Measurements from ENCODE around the gene BNIP3. TPM values are rescaled to one million over a fixed set of nuclear protein-coding genes. Genes with fewer than 3 reads are reported as not detected.
A peak's percentile ranks its signal among the peaks of the same experiment; 100 is the strongest.

BNIP3 gene
- total and polyA plus RNA-seq, 5 experiments from 2014 or later = 30.8 to 42.1 (median 37.5) TPM

DNA sequence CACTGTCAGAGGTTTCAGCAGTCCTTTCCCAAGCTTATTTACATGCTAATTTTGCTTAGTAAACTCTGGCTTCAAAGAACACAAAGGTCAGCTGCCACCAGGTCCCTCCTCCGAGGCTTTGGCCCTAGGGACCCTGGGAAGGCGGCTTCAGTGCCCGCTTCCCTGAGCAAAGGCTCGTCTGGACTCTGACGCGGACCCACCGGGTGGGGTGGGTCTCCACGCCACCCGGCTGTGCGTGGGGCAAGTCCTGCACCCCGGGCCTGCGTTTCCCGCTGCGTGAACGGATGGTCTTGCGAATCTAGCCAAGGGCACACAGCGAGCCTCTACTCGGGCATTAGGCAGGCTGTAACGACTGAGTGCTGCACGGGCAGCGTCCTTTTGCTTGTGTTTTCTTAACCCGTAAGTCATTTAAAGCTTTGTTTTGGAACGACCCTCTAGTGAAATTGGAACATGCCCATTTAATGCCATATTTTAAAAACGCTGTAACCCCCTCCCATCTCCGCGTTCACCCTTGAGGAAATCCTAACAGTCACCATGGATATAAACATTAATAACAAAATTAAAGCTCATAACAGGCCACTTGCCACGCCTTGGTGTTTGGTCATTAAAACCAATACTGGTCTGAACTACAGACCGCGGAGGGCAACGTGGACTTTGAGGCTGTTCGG, 828 bp downstream of the BNIP3 start:
- DNase-seq (peak in 1 of 10 donors; percentile 10), ATAC-seq (no peak)
- Mint-ChIP-seq H3K9me3 (no peaks in the 10 kb centered on the region), H3K27ac (peak overlapping the region; percentile 51 to 94 (median 81)), H3K36me3 (peaks cover 0 to 2% (median 0%) of the 10 kb centered on the region in 3 donors), H3K4me3 (peak overlapping the region; percentile 78 to 91 (median 87)), H3K27me3 (peaks cover 0 to 2% (median 0%) of the 10 kb centered on the region in 5 donors), H3K4me1 (peaks cover 31 to 56% (median 52%) of the 10 kb centered on the region in 4 donors)
- POLR2A ChIA-PET = interaction anchor here (0.7 to 2.9 kb wide), 7 partner anchors 8 to 80 kb away, joined by 3 to 29 read pairs (median 6); partner anchors contain the start of gene PPP2R2D

DNA sequence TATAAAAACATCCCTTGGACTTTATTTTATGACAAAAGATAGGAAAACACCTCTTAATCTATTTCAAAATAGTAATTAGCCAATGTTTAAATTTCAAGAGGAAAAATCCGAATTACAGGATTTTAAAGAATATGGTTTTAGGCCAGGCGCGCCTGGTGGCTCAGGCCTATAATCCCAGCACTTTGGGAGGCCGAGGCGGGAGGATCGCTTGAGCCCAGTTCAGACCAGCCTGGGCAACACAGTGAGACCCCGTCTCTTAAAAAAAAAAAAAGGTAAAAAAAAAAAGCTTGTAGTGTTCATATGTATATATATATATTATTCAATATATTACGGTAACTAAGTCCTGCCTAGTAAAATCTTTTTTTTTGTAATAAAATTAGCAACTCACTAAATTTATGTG, 1.4 kb downstream of the BNIP3 start:
- H3K27me3 Mint-ChIP-seq = peaks cover 0 to 2% (median 0%) of the 10 kb centered on the region in 5 donors
- no peak for ATAC-seq
- peaks cover 35 to 61% (median 58%) of the 10 kb centered on the region in 4 donors for H3K4me1 Mint-ChIP-seq
- POLR2A ChIA-PET = interaction anchor here (0.7 to 2.9 kb wide), 5 partner anchors 10 to 80 kb away, joined by 3 to 14 read pairs (median 6); partner anchors contain the start of gene PPP2R2D
- no peaks in the 10 kb centered on the region for H3K9me3 Mint-ChIP-seq
- peak overlapping the region; percentile 27 to 90 (median 79) for H3K27ac Mint-ChIP-seq
- H3K4me3 Mint-ChIP-seq = peak overlapping the region; percentile 79 to 91 (median 85)
- no peak for DNase-seq
- peaks cover 0 to 2% (median 0%) of the 10 kb centered on the region in 3 donors for H3K36me3 Mint-ChIP-seq

DNA sequence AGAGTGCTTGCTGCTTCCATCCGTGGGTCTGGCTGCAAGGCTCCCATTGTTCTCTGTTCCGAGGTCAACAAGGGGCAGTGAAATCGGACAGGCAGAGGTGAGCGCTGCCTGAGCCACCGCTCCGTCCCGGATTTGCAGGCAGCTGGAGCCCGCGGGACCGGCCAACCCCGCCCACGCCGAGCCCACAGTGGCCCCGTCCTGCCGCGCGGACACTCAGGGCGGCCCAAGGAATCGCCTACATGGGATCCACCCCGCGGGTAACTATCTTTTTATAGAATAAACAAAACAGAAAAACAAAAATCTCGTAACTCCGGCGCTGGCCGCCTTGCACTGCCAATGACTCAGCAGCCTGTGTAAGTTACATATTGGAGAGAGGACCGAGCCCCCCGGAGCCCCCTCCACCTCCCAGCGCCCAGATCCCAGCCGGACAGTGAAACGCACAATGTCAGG, 1.9 kb downstream of the BNIP3 start:
- Mint-ChIP-seq H3K4me1 (peaks cover 40 to 66% (median 63%) of the 10 kb centered on the region in 4 donors), H3K9me3 (no peaks in the 10 kb centered on the region), H3K36me3 (peaks cover 0 to 2% (median 0%) of the 10 kb centered on the region in 3 donors), H3K27me3 (peaks cover 0 to 2% (median 0%) of the 10 kb centered on the region in 5 donors), H3K4me3 (peak overlapping the region; percentile 62 to 84 (median 80)), H3K27ac (peak overlapping the region; percentile 53 to 93 (median 86))
- ATAC-seq = no peak
- POLR2A ChIA-PET = interaction anchor here (2.9 kb wide), 1 partner anchor 79 kb away, joined by 14 read pairs; the partner anchor contains the start of gene PPP2R2D
- DNase-seq = no peak

GRCh38 chr10:131979336-131979735, 2.4 kb downstream of the BNIP3 start:
- H3K36me3 Mint-ChIP-seq = peaks cover 0 to 2% (median 0%) of the 10 kb centered on the region in 3 donors
- POLR2A ChIA-PET = interaction anchor here (1.4 kb wide), 1 partner anchor 74 kb away, joined by 3 read pairs; no protein-coding TSS in a partner anchor
- DNase-seq (no peak), ATAC-seq (no peak)
- peaks cover 42 to 71% (median 68%) of the 10 kb centered on the region in 4 donors for H3K4me1 Mint-ChIP-seq
- peak overlapping the region; percentile 62 to 84 (median 80) for H3K4me3 Mint-ChIP-seq
- H3K27ac Mint-ChIP-seq = peak overlapping the region; percentile 53 to 93 (median 87)
- peaks cover 0 to 2% (median 0%) of the 10 kb centered on the region in 5 donors for H3K27me3 Mint-ChIP-seq
- no peaks in the 10 kb centered on the region for H3K9me3 Mint-ChIP-seq

- H3K27me3 Mint-ChIP-seq = peaks cover 0 to 2% (median 0%) of the 10 kb centered on the region in 5 donors
- ATAC-seq (no peak), DNase-seq (no peak)
- H3K4me1 Mint-ChIP-seq = peaks cover 45 to 76% (median 73%) of the 10 kb centered on the region in 4 donors
- H3K4me3 Mint-ChIP-seq = peak overlapping the region; percentile 62 to 84 (median 80)
- POLR2A ChIA-PET = interaction anchor here (1.4 kb wide), 1 partner anchor 74 kb away, joined by 3 read pairs; no protein-coding TSS in a partner anchor
- H3K9me3 Mint-ChIP-seq = no peaks in the 10 kb centered on the region
- H3K36me3 Mint-ChIP-seq = peaks cover 0 to 2% (median 0%) of the 10 kb centered on the region in 3 donors
- H3K27ac Mint-ChIP-seq = peak overlapping the region in 9 of 10 donors; percentile 53 to 94 (median 88)
Measured at GRCh38 chr10:131978851-131979250, 2.9 kb downstream of the BNIP3 start.

- no peaks in the 10 kb centered on the region for H3K9me3 Mint-ChIP-seq
- H3K4me3 Mint-ChIP-seq = peak overlapping the region in 7 of 10 donors; percentile 12 to 97 (median 47)
- peaks cover 0 to 2% (median 0%) of the 10 kb centered on the region in 5 donors for H3K27me3 Mint-ChIP-seq
- POLR2A ChIA-PET = interaction anchor here (1.4 kb wide), 1 partner anchor 73 kb away, joined by 3 read pairs; no protein-coding TSS in a partner anchor
- no peak for DNase-seq
- peaks cover 49 to 80% (median 77%) of the 10 kb centered on the region in 4 donors for H3K4me1 Mint-ChIP-seq
- ATAC-seq = no peak
- peak overlapping the region in 9 of 10 donors; percentile 69 to 94 (median 87) for H3K27ac Mint-ChIP-seq
- H3K36me3 Mint-ChIP-seq = peaks cover 0 to 2% (median 0%) of the 10 kb centered on the region in 3 donors
Measured at GRCh38 chr10:131978366-131978765, 3.4 kb downstream of the BNIP3 start.

DNA sequence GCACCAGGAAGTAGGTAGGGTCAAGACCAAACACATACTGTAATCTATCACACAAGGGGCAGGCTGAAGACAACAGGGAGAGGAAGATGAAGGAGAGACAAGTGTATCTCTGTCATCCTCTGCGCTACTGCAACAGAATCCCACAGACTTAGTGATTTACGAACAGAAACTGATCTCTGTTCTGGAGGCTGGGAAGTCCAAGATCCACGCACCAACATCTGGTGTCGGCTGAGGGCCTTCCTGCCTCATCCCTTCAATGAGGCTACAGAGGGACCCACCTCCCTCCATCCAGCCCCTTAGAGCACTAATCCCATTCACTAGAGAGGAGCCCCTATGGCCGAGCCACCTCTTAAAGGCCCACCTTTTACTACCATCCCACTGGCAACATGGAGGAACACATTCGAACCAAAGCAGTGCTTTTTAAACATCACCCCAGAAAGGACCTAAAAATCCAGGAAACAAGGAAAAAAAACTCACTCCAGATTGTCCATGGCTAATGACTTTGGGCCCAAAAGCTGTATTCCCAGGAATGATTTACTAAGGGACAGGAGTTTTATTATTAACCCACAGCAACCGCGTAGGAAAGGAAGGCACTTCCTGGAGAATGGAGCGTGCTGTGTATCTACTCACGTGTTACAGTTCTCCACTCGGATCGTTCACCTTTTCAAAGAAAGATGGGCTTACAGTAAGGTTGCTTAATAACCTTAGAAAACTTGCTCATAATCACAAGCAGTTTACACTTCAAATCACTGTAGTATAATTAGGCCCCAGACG, 4.2 kb downstream of the BNIP3 start:
- Mint-ChIP-seq H3K27ac (peak overlapping the region; percentile 69 to 94 (median 90)), H3K27me3 (peaks cover 0 to 2% (median 0%) of the 10 kb centered on the region in 5 donors), H3K4me1 (peaks cover 57 to 85% (median 81%) of the 10 kb centered on the region in 4 donors), H3K9me3 (no peaks in the 10 kb centered on the region), H3K4me3 (peak overlapping the region; percentile 19 to 97 (median 55)), H3K36me3 (peaks cover 0 to 7% (median 0%) of the 10 kb centered on the region in 3 donors)
- POLR2A ChIA-PET = no interaction called here
- no peak for DNase-seq
- ATAC-seq = no peak

GRCh38 chr10:131975796-131976195, 5.9 kb downstream of the BNIP3 start:
- no peak for DNase-seq
- POLR2A ChIA-PET = interaction anchor here (0.9 kb wide), 1 partner anchor 8 kb away, joined by 3 read pairs; no protein-coding TSS in a partner anchor
- no peaks in the 10 kb centered on the region for H3K9me3 Mint-ChIP-seq
- peak overlapping the region in 7 of 10 donors; percentile 24 to 97 (median 52) for H3K4me3 Mint-ChIP-seq
- ATAC-seq = no peak
- H3K36me3 Mint-ChIP-seq = peaks cover 0 to 15% (median 3%) of the 10 kb centered on the region in 3 donors
- peaks cover 0 to 2% (median 0%) of the 10 kb centered on the region in 5 donors for H3K27me3 Mint-ChIP-seq
- H3K4me1 Mint-ChIP-seq = peaks cover 64 to 96% (median 92%) of the 10 kb centered on the region in 4 donors
- H3K27ac Mint-ChIP-seq = peak overlapping the region; percentile 57 to 94 (median 88)

GRCh38 chr10:131975003-131975402, 6.7 kb downstream of the BNIP3 start:
- no peaks in the 10 kb centered on the region for H3K9me3 Mint-ChIP-seq
- H3K27me3 Mint-ChIP-seq = peaks cover 0 to 2% (median 0%) of the 10 kb centered on the region in 5 donors
- H3K4me1 Mint-ChIP-seq = peaks cover 63 to 97% (median 88%) of the 10 kb centered on the region in 4 donors
- peak overlapping the region in 9 of 10 donors; percentile 7 to 97 (median 52) for H3K4me3 Mint-ChIP-seq
- peaks cover 0 to 23% (median 3%) of the 10 kb centered on the region in 3 donors for H3K36me3 Mint-ChIP-seq
- H3K27ac Mint-ChIP-seq = peak overlapping the region; percentile 75 to 95 (median 89)
- DNase-seq (peak in 1 of 10 donors; percentile 25), ATAC-seq (peak in 1 of 2 donors; percentile 26)
- POLR2A ChIA-PET = interaction anchor here (0.9 to 3.7 kb wide), 2 partner anchors 7 to 9 kb away, joined by 3 to 29 read pairs; partner anchors contain the start of gene BNIP3

GRCh38 chr10:131974034-131974817, 7.5 kb downstream of the BNIP3 start:
- no peaks in the 10 kb centered on the region for H3K27me3 Mint-ChIP-seq
- H3K9me3 Mint-ChIP-seq = no peaks in the 10 kb centered on the region
- H3K4me3 Mint-ChIP-seq = peak overlapping the region; percentile 57 to 98 (median 87)
- POLR2A ChIA-PET = interaction anchor here (0.6 to 3.7 kb wide), 5 partner anchors 8 to 74 kb away, joined by 3 to 29 read pairs (median 6); partner anchors contain the start of genes BNIP3 and PPP2R2D
- ATAC-seq (no peak), DNase-seq (no peak)
- H3K36me3 Mint-ChIP-seq = peaks cover 0 to 31% (median 3%) of the 10 kb centered on the region in 3 donors
- peaks cover 58 to 92% (median 81%) of the 10 kb centered on the region in 4 donors for H3K4me1 Mint-ChIP-seq
- H3K27ac Mint-ChIP-seq = peak overlapping the region; percentile 88 to 95 (median 94)

Measured in naive thymus-derived CD8-positive, alpha-beta T cell (primary cell).